WTC11 (cell line): ENCODE measurements around the gene SDS.

Source experiments
- JUN ChIP-seq: sonication (generic); formaldehyde crosslinking; IDR thresholded peaks from 2 replicates; pipeline ENCODE4 v1.8.0; 2023; ENCODE audit warnings: mild to moderate bottlenecking, missing genetic modification reagents
- NFYB ChIP-seq: sonication (generic); formaldehyde crosslinking; conservative IDR thresholded peaks from 2 replicates; pipeline ENCODE4 v1.8.0; 2022; ENCODE audit warnings: low read depth, missing genetic modification reagents
- TEAD4 ChIP-seq: sonication (generic); formaldehyde crosslinking; IDR thresholded peaks from 2 replicates; pipeline ENCODE4 v1.8.0; 2022; ENCODE audit warnings: mild to moderate bottlenecking, missing genetic modification reagents
- ZNF512 ChIP-seq: sonication (generic); formaldehyde crosslinking; IDR thresholded peaks from 2 replicates; pipeline ENCODE4 v1.8.1; 2022; ENCODE audit warnings: missing genetic modification reagents, borderline replicate concordance
- TF ChIP-seq, protein P1 (sequence below): fragments of 200-600 bp; IDR thresholded peaks from 2 replicates; pipeline ENCODE4 v1.8.0; 2022; ENCODE audit warnings: antibody characterized with exemption
- TF ChIP-seq, protein P2 (sequence below): sonication (generic); formaldehyde crosslinking; conservative IDR thresholded peaks from 2 replicates; pipeline ENCODE4 v1.8.1; 2023; ENCODE audit warnings: mild to moderate bottlenecking, low read depth, missing genetic modification reagents, moderate library complexity

- TF ChIP-seq ZNF512 (CRISPR knock-in tag), result no peak
- TF ChIP-seq, protein P1, sequence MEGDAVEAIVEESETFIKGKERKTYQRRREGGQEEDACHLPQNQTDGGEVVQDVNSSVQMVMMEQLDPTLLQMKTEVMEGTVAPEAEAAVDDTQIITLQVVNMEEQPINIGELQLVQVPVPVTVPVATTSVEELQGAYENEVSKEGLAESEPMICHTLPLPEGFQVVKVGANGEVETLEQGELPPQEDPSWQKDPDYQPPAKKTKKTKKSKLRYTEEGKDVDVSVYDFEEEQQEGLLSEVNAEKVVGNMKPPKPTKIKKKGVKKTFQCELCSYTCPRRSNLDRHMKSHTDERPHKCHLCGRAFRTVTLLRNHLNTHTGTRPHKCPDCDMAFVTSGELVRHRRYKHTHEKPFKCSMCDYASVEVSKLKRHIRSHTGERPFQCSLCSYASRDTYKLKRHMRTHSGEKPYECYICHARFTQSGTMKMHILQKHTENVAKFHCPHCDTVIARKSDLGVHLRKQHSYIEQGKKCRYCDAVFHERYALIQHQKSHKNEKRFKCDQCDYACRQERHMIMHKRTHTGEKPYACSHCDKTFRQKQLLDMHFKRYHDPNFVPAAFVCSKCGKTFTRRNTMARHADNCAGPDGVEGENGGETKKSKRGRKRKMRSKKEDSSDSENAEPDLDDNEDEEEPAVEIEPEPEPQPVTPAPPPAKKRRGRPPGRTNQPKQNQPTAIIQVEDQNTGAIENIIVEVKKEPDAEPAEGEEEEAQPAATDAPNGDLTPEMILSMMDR, result no peak
- TF ChIP-seq, protein P2, sequence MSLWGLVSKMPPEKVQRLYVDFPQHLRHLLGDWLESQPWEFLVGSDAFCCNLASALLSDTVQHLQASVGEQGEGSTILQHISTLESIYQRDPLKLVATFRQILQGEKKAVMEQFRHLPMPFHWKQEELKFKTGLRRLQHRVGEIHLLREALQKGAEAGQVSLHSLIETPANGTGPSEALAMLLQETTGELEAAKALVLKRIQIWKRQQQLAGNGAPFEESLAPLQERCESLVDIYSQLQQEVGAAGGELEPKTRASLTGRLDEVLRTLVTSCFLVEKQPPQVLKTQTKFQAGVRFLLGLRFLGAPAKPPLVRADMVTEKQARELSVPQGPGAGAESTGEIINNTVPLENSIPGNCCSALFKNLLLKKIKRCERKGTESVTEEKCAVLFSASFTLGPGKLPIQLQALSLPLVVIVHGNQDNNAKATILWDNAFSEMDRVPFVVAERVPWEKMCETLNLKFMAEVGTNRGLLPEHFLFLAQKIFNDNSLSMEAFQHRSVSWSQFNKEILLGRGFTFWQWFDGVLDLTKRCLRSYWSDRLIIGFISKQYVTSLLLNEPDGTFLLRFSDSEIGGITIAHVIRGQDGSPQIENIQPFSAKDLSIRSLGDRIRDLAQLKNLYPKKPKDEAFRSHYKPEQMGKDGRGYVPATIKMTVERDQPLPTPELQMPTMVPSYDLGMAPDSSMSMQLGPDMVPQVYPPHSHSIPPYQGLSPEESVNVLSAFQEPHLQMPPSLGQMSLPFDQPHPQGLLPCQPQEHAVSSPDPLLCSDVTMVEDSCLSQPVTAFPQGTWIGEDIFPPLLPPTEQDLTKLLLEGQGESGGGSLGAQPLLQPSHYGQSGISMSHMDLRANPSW (CRISPR knock-in tag), result no peak
- no peak for TF ChIP-seq NFYB (CRISPR knock-in tag)
- TF ChIP-seq JUN (CRISPR knock-in tag), result no peak
- no peak for TF ChIP-seq TEAD4
Measured at GRCh38 chr12:113392520-113392919, 11.2 kb downstream of the SDS start.
